ENCODE data around the gene PLEKHM3.
A peak's percentile ranks its signal among the peaks of the same experiment; 100 is the strongest.

Gene PLEKHM3

DNA sequence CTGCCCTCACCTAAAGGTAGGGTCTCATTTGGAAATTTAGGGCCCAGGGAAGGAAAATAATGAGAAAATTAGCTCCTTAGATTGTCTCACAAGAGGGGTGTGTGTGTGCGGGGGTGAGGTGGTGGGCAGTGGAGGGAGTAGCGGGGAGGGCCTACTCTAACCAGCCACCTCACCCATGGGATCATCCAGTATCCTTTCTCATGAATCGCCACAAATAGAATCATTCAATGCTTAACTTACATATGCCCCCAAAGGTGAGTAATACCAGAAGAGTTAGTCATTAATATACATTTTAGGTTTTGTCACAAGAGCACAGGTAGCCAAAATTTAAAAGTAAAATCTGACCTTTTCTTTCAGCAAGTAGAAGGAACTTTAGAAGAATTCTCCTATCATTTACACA, 122.1 kb downstream of the PLEKHM3 start:
- H3K27ac ChIP-seq = no peak overlapping the region
- no peak for TF ChIP-seq CTCF (conservative IDR thresholded peaks at IDR 0.05)

DNA sequence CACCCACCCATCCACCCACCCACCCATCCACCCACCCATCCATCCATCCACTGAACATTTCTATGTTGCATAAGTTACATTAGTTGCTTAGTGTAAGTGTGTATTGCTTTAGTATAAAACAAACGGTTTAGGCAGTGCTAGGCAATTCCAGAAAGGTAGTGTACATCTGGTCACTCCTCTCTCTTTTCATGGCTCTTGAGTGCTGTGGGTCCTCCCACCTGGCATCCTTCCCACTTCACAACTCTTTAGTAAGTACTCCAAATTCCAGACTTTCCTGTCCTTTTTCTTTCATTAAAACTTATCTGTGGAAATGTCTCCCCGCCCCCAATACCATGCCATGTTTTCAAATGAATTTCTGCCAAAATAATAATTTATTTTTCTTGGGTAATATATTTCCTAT, 122.5 kb downstream of the PLEKHM3 start:
- H3K27ac ChIP-seq = no peak overlapping the region
- no peak for TF ChIP-seq CTCF (conservative IDR thresholded peaks at IDR 0.05)

DNA sequence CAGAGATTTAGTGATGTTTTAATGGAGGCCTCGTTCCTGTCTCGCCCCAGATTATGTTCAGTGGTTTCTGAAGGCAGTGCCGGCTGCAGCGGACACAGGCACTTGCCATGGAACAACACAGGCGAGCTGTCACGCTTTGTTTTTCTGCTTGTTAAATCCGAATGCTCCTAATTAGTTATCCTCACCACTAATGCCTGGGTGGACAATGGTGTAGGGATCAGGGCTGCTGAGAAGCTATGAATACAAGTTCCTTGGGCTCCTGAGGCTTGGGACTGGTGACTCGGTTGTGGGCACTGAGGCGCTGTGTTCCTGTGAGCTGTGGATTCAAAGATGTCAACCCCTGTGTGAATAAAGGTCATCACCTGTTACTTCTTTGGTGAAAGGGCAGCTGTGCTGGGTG, 123.5 kb downstream of the PLEKHM3 start:
- no peak overlapping the region for H3K27ac ChIP-seq
- no peak for TF ChIP-seq CTCF (conservative IDR thresholded peaks at IDR 0.05)

DNA sequence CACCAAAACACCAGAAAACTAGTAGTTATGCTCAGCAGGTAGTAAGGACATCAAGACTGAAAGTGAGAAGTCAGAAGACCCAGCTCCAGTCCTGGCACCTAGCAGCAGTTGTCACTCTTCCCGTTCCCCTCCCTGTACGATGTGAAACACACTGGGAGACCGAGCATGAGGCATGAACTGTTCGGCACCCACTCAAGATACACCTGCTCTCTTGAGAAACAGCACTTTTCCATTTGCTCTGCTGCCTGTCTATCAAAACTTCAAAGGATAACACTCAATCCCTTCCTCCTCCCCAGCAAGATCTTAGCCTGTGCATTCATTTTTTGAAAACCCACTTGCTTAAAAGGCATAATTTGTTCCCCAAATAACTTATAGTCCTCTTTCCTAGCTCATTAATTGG, 123.9 kb downstream of the PLEKHM3 start:
- H3K27ac ChIP-seq = no peak overlapping the region
- TF ChIP-seq CTCF (conservative IDR thresholded peaks at IDR 0.05) = no peak

- no peak overlapping the region for H3K27ac ChIP-seq
- TF ChIP-seq CTCF (conservative IDR thresholded peaks at IDR 0.05) = no peak
These were observed 127.0 kb downstream of the PLEKHM3 start for GRCh38 chr2:207898354-207898695.

- TF ChIP-seq CTCF (conservative IDR thresholded peaks at IDR 0.05) = no peak
- H3K27ac ChIP-seq = peak overlapping the region; percentile 89
These were observed 127.6 kb downstream of the PLEKHM3 start for GRCh38 chr2:207897541-207898353.

DNA sequence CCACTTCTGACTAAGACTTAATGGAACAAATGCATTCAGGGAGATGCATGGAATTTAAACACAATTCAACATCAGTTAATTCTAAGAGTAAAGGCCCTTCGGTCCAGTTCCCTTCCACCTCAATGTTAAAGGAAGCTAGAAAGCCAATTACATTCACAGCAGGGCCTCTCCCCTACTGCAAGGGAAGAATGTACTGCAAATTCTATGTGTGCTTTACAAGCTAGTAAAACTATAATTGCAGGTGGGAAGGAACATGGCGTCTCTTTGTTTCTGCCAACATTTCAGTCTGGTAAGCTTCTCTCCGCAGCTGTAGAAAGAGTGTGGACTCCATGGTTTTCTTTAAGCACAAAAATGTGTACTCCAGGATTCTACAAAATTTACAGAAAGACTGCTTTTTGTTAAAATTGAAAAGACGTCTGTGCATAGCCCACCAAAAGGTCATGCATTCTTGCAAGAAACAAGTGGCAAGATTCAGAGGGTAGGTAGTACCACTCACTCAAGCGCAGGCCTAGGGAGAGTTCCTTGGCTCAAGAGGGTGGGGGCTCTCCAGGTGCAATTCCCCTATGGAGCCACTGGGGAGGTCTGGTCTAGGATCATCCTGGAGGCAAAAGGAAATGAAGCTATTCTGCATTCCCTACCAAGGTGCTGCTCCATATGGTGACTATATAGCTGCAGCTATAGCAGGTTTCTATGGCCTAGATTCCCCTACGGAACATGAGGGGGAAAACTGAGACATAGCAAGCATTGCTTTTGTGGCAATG, 128.6 kb downstream of the PLEKHM3 start:
- TF ChIP-seq CTCF (conservative IDR thresholded peaks at IDR 0.05) = peak; percentile 18; the same call in 1 of the 2 replicates
- peak overlapping the region; percentile 89 for H3K27ac ChIP-seq

All from VCaP (cell line).